Mammary microvascular endothelial cell (primary cell): ENCODE results near the gene SHC3. TPM values are rescaled to one million over a fixed set of nuclear protein-coding genes. Genes with fewer than 3 reads are reported as not detected.

Experiments
- total RNA-seq: library from RNA; depleted of rRNA; stranded (reverse); fragments of >200 nt; gene quantifications from 2 replicates; pipeline ENCODE4 v1.2.3, GENCODE V29; 2015

SHC3 gene
- under 0.01 TPM in 2 replicates for total RNA-seq

GRCh38 chr9:89177944-89178829 lies at the start of gene SHC3:
SHC3 (minus strand) TSS chr9:89178818; CDS start chr9:89178460, 358 bp downstream.

GRCh38 chr9:88991066-88992034 lies 187.3 kb downstream of the SHC3 start, which contains the start of gene S1PR3:
S1PR3 (plus strand) TSS chr9:88991468; CDS start chr9:89001201, 9,733 bp downstream.

Other genes starting within 250 kb of the SHC3 start
- 25.5 and 25.9 TPM in 2 replicates for gene S1PR3, start 187.3 kb downstream of the SHC3 start, total RNA-seq
- gene CKS2, start 132.4 kb upstream of the SHC3 start, total RNA-seq: 253 and 316 TPM in 2 replicates
- gene SECISBP2, start 139.7 kb upstream of the SHC3 start, total RNA-seq: 19.6 and 23.8 TPM in 2 replicates